ENCODE data around the gene RNF8.
"Not testable (repeated sequence)": the region's sequence is repeated elsewhere in the genome, so short reads cannot be mapped to it uniquely, and the experiment has no call there.

RNF8 gene

DNA sequence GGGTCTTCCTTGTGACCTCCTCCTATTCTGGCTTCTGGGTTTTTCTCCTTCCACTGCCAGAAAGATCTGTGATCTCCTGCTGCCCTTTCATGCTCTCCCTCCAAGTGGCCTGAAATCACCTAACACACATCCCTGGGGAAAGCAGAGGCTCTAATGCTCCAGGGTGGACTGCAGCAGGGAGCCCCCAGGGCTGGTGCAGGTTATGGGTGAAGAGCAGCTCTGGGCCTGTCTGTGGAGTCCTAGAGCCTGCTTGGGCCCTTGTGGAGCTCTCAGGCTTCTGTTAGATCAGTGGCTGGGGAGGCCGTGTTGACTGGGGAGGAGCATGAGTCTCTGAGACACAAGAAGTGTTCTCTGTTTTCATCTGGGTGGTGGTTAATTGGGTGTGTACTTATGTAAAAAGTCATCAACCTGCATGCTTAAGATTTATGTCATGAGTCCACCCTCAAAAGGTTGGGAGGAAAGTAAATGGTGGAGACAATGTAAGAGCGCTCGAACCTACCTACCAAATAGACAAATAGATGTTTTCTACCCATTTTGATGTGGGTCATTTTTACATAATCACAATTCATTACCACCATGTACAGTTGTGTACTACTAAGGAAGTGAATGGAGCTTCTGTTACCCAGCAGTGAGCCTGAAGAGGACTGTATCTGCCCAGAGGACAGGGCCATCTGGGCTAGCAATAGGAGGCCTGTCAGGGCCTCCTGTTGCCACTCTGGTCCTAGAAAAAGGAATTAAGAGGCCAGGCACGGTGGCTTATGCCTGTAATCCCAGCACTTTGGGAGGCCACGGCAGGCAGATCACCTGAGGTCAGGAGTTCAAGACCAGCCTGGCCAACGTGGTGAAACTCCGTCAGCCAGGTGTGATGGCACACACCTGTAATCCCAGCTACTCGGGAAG lies 32.0 kb upstream of the RNF8 start:
- DNase-seq (ENCODE audit: low read depth in 1 of 2, low spot score in 1 of 2): no peak

DNA sequence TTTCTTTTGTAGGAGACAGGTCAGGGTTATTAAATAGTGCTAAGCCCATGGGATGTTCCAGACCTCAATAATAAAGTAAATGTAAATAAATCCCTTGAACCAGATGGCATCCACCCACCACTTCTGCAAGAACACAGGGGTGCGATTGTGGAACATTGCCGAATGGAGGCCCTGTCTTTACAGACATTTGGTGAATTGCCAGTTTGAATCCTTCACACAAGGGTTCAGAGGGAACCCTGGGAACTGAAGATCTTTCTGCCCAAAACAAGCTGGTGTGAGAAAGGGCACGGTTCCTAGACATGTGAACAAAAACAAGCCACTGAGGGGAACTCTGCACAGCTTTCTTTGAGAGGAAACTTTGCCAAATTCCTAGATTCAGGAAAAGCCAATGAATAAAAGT lies 30.2 kb upstream of the RNF8 start:
- DNase-seq (ENCODE audit: low read depth in 1 of 2, low spot score in 1 of 2): no peak

DNA sequence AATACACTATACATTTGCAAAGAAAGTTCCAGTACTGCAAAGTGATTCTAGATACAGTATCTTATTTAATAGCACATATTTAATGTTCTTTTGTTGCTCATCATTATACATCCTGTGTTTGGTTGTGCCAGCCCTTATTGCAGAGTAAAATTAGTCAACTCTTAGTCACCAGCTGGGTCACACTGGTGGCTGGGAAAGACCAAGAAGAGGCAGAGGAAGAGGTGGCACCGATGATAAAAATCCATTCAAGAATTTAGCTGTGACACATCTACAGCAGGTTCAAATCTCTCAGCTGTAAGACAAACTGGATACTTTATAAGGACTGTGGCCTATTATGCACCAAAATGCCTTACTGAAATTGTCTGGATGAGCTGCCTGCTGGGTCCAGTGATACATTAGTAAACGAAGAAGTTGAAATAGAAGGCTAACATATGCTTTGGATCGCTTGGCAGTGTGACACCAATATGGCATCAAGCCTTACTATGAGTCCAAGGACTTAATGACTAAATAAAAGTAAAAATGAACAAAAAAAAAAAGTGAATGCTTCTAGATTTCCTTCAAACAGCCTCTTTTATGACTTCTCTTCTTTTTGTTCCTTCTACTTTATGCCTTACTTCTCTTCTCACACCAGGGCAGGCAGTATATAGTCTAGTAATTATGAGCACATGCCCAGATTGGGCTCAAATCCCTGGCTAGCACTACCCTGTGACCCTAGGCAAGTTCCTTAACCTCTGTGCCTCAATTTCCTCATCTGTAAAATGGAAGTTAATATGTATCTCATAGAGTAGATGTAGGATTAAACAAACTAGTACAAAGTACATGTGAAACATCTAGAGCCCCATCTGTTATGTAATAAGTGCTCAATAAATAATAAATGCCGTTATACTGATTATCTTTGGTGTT lies 29.4 kb upstream of the RNF8 start:
- no peak for DNase-seq (ENCODE audit: low read depth in 1 of 2, low spot score in 1 of 2)

DNA sequence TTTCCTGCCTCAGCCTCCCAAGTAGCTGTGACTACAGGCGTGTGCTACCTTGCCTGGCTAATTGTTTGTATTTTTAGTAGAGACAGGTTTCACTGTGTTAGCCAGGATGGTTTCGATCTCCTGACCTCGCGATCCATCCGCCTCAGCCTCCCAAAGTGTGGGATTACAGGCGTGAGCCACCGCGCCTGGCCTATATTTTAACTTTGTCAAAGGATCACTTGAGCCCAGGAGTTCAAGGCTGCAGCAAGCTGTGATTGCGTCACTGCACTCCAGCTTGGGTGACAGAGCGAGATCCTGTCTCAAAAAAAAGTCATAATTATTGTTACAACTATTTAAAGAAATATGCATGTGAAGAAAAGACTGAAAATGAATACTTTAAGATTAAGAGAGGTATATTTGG lies 23.4 kb upstream of the RNF8 start:
- not testable (repeated sequence) for DNase-seq (ENCODE audit: low read depth in 1 of 2, low spot score in 1 of 2)

DNA sequence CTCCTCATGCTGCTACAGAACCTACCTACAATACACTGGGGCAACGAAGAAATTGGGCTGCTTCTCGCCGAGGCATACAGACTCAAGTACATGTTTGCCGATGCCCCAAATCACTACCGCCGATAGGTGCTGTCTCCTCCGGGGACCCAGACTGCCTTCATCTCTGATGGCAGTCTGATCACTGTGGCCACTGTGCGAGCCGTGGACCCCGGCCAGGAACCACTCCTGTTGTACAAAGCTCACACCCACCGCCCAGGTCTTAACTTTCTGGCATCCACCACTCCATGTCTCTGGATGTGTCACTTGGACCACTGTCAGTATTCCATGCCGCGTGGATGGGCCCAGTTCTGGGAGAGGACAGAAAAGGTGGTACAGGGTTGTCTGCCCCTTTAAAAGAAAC lies 22.7 kb upstream of the RNF8 start:
- DNase-seq (ENCODE audit: low read depth in 1 of 2, low spot score in 1 of 2): no peak

DNA sequence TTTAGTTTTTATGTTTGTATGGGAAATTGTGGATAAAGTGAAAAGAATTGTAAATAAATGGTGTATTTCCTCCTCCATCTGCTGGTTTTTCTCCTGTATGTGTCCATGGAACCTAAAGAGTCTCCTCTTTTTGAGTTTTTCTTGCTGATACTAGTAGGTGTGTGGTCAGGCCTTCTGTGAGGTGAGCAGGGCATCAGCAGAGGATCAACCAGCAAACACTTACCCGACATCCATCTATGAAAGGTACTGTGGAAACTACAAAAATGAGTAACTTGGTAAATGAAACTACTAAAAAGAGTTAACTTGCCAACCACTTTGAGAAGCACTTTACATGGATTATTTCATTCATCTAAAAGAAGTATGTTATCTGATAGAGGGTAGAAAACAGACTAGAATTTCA lies 20.9 kb upstream of the RNF8 start:
- no peak for DNase-seq (ENCODE audit: low read depth in 1 of 2, low spot score in 1 of 2)

DNA sequence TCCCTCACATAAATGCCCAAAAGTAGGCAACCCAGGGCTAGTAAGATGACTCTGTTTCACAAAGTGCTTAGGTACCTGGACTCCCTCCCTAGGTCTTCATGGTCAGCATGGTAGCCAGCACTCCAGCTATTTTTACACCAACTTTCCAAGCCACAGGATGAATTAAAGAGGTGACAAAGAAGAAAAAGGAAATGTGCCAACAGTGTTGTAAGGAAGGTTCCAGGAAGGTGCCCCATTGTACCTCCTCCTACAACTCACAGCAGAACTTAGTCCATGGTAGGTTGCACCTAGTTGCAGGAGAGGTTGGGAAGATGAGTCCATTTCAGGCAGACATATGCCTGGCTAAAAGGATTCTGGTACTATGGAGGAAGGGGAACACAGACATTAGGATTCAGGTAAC lies 19.7 kb upstream of the RNF8 start:
- DNase-seq (ENCODE audit: low read depth in 1 of 2, low spot score in 1 of 2): no peak

DNA sequence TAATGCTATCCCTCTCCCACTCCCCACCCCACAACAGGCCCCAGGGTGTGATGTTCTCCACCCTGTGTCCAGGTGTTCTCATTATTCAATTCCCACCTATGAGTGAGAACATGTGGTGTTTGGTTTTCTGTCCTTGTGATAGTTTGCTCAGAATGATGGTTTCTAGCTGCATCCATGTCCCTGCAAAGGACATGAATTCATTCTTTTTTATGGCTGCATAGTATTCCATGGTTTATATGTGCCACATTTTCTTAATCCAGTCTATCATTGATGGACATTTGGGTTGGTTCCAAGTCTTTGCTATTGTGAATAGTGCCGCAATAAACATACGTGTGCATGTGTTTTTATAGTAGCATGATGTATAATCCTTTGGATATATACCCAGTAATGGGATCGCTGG lies 15.5 kb upstream of the RNF8 start:
- DNase-seq (ENCODE audit: low read depth in 1 of 2, low spot score in 1 of 2): not testable (repeated sequence)

DNA sequence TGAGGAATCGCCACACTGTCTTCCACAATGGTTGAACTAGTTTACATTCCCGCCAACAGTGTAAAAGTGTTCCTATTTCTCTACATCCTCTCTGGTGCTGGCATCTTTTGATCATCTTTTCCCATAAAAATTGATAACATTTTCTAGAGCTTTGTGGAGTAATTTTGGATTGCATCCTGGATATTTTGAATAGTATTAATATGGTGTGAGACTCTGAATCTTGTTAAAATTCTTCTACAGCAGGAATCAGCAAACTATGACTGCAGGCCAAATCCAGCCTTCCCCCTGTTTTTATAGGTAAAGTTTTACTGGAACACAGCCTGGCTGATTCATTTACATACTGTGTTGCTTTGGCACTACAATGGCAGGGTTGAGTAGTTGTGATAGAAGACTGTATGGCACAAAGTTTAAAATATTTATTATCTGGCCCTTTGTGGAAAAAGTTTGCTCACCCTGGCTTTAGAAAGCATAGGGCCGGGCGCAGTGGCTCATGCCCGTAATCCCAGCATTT lies 15.0 kb upstream of the RNF8 start:
- DNase-seq (ENCODE audit: low read depth in 1 of 2, low spot score in 1 of 2): no peak

DNA sequence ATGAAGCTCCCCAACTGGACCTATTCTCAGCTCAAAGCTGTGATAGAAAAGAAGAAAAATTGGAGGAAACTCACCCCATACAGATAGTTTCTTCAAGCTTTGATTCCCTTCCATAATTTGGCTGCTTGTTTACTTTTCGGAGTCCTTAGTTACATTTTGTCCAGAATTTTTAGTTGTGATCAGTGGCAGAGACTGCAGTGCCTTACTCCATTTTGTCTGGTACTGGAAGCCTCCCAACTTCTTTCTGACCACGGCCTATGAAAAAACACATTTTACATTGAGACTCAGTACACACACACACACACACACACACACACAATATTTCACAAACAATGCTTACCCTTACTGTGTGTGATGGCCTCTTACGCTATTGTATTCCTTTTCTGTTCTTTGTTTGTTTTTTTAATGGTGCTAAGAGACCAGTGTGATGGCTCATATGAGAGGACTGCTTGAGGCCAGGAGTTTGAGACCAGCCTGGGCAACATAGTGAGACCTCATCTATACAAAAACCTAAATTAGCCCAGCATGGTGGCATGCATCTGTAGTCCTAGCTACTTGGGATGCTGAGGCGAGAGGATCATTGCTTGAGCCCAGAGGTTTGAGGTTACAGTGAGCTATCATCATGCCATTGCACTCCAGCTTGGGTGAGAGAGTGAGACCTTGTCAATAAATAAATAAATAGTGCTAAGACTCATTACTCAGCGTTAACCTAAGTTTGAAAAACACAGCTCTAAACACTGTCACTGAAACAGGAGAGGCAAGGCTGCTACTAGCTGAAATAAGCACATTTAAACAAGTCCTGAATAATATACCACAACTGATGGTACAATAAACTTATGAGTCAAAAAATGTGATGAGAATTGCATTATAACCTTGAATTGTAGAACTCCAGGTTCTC lies 13.8 kb upstream of the RNF8 start:
- no peak for DNase-seq (ENCODE audit: low read depth in 1 of 2, low spot score in 1 of 2)

DNA sequence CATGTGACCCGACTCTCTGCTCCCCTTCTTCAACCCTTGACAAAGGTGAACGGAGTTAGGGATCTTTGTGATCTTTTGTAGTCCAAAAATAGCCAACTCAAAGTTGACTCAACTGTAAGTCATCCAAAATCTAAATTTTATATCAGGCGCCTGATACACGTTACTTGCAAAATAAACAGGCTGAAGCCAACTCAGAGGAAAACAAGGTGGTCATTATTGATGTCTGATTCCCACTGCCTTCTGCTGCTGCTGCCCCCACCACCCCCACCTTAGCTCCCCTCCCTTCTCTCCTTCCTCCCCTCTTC lies 13.2 kb upstream of the RNF8 start:
- no peak for DNase-seq (ENCODE audit: low read depth in 1 of 2, low spot score in 1 of 2)

DNA sequence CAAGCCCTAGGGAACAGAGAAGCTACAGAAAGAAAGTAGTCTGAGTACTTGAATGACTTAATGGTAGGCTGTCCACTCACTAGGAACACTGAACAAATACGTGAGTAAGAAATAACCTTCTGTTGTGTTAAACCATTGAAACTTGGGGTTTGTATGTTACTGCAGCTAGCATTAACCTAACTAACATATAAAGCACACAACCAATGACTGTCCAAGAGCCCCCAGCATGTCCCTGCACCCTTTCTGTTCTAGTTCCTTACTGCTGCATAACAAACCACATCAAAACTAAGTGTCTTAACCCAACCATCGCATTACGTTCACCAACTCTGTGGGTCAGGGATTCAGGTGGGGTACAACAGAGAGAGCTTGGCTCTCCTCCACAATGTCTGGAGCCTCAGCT lies 10.5 kb upstream of the RNF8 start:
- DNase-seq (ENCODE audit: low read depth in 1 of 2, low spot score in 1 of 2): no peak

DNA sequence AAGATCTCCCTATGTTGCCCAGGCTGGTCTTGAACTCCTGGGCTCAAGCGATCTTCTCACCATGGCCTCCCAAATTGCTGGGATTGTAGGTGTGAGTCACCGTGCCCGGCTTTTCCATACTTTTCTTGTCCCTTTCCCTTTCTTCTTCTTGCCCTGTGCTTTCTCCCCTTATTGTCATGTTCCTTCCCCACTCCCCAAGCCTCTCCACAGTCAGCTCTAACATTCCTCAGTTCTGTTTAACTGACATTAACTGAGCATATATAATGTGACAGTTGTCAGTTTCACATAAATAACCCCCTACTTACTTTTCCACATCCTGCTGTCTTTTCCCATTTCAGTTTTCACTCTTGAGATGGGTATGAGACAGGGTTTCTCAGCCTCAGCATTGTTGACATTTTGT lies 9.5 kb upstream of the RNF8 start:
- DNase-seq (ENCODE audit: low read depth in 1 of 2, low spot score in 1 of 2): no peak

DNA sequence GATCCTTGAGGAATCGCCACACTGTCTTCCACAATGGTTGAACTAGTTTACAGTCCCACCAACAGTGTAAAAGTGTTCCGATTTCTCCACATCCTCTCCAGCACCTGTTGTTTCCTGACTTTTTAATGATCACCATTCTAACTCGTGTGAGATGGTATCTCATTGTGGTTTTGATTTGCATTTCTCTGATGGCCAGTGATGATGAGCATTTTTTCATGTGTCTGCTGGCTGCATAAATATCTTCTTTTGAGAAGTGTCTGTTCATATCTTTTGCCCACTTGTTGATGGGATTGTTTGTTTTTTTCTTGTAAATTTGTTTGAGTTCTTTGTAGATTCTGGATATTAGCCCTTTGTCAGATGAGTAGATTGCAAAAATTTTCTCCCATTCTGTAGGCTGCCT lies 8.0 kb upstream of the RNF8 start:
- DNase-seq (ENCODE audit: low read depth in 1 of 2, low spot score in 1 of 2): not testable (repeated sequence)

DNA sequence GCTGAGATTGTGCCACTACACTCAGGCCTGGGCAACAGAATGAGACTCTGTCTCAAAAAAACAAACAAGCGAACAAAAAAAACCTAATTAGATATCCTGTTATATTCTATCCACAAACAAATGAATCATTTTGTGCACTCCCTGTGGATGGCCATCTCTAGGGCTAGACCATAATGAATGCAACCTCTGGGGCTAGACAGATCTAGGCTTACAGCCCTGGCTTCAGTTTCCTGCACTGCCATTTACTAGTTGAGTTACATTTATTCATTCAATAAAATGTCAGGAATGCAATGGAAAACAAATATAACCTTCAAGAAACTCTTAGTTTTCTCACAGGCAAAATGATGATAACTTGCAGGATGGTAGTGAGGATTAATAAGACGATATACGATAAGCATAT lies 6.6 kb upstream of the RNF8 start:
- no peak for DNase-seq (ENCODE audit: low read depth in 1 of 2, low spot score in 1 of 2)

DNA sequence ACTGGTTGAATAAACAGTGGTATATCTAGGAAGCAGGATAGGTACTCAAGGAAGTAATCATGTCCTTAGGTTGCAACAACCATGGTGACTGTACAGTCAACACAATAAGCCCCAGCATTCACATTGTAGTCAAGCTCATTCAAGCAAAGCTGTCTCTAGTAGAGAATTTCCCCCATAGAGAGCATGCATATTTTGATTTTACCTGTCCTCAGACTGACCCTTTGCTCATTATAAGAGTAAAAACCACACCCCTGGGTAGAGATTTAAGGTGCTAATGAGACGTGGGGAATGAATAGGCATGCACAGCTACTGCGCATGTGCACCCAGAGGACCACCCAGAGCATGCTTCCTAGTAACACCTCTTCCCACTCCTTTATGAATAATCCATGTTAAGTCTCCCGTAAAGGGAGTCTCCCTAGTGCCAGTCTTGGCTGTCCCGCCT lies 6.1 kb upstream of the RNF8 start:
- DNase-seq (ENCODE audit: low read depth in 1 of 2, low spot score in 1 of 2): no peak

DNA sequence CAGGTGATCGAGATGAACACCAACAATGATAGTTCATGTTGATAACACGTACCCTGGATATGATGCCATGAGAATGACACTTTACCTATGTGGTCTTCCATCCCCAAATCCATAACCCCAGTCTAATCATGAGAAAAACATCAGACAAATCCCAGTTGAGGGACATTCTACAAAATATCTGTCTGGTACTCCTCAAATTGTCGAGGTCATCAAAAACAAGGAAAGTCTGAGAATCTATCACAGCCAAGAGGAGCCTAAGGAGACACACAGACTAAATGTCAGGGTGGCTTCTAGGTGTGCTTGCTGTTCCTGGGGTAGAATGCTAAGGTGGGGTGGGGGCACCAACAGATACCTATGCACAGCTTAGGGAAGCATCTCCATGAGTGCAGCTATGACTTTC lies 2.8 kb upstream of the RNF8 start:
- DNase-seq (ENCODE audit: low read depth in 1 of 2, low spot score in 1 of 2): no peak

DNA sequence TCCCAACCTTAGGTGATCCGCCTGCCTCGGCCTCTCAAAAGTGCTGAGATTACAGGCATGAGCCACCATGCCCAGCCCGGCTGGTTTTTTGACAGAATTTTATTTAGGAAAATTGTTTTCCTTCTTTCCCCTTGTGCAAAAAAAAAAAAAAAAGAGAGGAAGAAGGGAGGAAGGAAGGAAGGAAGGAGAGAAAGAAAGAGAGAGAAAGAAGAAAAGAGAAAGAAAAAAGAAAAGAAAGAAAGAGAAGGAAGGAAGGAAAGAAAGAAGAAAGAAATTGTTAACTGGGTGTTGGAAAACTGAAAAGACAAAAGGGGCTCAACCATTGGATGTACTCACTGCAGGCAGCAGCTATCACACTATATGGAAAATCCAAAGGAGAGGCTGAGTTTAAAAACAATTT lies 1.4 kb upstream of the RNF8 start:
- no peak for DNase-seq (ENCODE audit: low read depth in 1 of 2, low spot score in 1 of 2)

DNA sequence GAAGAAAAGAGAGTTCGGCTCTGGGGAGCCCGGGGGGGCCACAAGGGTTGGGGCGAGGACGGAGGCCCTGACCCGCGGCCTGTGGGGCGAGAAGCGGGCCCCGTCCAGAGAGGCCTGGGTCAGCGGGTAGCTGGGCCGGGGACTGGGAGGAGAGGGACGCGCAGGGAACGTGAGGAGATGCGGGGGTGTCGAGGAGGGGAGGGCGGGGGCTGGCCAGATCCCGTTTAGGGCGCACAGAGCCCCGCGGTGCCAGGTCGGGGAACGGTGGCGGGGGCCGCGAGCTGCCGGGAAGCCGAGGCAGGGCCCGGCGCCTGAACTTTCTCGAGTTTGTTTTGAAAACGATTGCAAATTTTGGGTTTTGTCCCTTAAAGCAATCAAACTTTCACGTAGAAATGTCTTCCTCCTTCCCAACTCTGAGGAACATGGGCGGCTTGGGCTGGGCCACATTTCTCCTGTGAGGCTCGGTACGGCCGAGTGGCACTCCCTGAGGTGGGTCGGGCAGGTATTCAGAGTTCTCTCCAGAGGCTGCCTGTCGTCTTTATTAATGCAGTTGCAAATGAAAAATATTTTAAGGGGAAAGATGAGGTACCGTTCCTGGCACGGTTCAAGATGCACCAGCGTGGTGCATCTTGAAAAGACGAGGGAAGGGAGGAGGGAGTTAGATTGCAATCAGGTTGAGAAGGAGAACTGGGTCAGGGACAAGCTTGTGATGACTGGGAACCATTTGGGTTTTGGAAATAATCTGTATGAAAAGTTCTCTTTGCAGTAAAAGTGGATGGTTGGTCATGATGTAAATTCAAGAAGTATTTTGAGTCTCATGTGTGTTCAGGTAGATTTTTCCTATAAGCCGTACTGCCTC lies 972 bp downstream of the RNF8 start:
- no peak for DNase-seq (ENCODE audit: low read depth in 1 of 2, low spot score in 1 of 2)

DNA sequence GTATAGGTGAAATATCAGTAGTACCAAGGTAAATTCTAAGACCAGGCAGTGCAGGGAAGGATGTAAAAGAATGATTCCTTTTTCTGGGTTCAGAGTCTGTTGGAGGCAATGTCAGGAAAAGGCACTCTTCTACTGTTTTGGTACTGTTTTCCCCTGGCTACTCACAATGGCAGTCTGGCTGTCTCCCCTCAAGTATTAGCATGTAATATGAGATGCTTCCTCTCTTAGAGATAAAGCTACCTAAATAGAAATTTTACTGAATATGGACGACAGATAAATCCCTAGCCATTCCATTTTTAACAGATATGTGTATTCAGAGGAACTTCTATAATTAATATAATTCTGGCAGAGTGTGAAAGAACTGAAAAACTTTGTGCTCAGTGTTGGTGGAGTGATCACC lies 3.5 kb downstream of the RNF8 start:
- no peak for DNase-seq (ENCODE audit: low read depth in 1 of 2, low spot score in 1 of 2)
